Measurements from ENCODE around the gene CLDN3.
"Not testable (repeated sequence)": the region's sequence is repeated elsewhere in the genome, so short reads cannot be mapped to it uniquely, and the experiment has no call there.

Gene CLDN3

GRCh38 chr7:73735528-73735905 lies 34.6 kb downstream of the CLDN3 start:
- DNase-seq: no peak

GRCh38 chr7:73734619-73735527 lies 35.2 kb downstream of the CLDN3 start:
- peak; percentile 75 for DNase-seq

- no peak for DNase-seq
Observed at GRCh38 chr7:73732397-73732796, 37.7 kb downstream of the CLDN3 start.

GRCh38 chr7:73730485-73730884 lies 39.6 kb downstream of the CLDN3 start:
- no peak for DNase-seq

- no peak for DNase-seq
Observed at GRCh38 chr7:73728551-73728950, 41.5 kb downstream of the CLDN3 start.

- DNase-seq: no peak
Observed at GRCh38 chr7:73727952-73728351, 42.1 kb downstream of the CLDN3 start.

GRCh38 chr7:73726083-73726466 lies 44.0 kb downstream of the CLDN3 start:
- DNase-seq: no peak

GRCh38 chr7:73723813-73724212 lies 46.3 kb downstream of the CLDN3 start:
- no peak for DNase-seq

GRCh38 chr7:73722785-73723184 lies 47.3 kb downstream of the CLDN3 start:
- DNase-seq: no peak

GRCh38 chr7:73722182-73722581 lies 47.9 kb downstream of the CLDN3 start:
- DNase-seq: not testable (repeated sequence)

GRCh38 chr7:73721377-73721817 lies 48.7 kb downstream of the CLDN3 start:
- DNase-seq: no peak

- not testable (repeated sequence) for DNase-seq
Observed at GRCh38 chr7:73720443-73720842, 49.6 kb downstream of the CLDN3 start.

- no peak for DNase-seq
Observed at GRCh38 chr7:73719806-73720169, 50.3 kb downstream of the CLDN3 start.
